AG09309 (cell line): ENCODE results near the gene SLC6A1.

Experiments
- DNase-seq: peaks from one replicate; pipeline ENCODE4 v3.0.0-alpha.2; 2010; ENCODE audit warnings: low read depth
- H3K4me3 ChIP-seq: 2 replicates; pipeline ENCODE4 v1.5.1; 2011; ENCODE audit warnings: mild to moderate bottlenecking, low read depth, low read length, moderate library complexity; ENCODE audit not compliant: control insufficient read depth
- CTCF ChIP-seq: IDR thresholded peaks from 2 replicates; pipeline ENCODE4 v1.5.1; 2011; ENCODE audit warnings: mild to moderate bottlenecking, low read depth, low read length, inconsistent platforms; ENCODE audit not compliant: insufficient read depth, control insufficient read depth; ENCODE audit errors: missing control alignments

The SLC6A1 gene

GRCh38 chr3:10956986-10957385 is 35.6 kb upstream of the SLC6A1 start:
- no peak overlapping the region for H3K4me3 ChIP-seq
- no peak for TF ChIP-seq CTCF
- DNase-seq: no peak

GRCh38 chr3:10957976-10958749 is 34.4 kb upstream of the SLC6A1 start:
- no peak for TF ChIP-seq CTCF
- no peak overlapping the region for H3K4me3 ChIP-seq
- DNase-seq: no peak

DNA sequence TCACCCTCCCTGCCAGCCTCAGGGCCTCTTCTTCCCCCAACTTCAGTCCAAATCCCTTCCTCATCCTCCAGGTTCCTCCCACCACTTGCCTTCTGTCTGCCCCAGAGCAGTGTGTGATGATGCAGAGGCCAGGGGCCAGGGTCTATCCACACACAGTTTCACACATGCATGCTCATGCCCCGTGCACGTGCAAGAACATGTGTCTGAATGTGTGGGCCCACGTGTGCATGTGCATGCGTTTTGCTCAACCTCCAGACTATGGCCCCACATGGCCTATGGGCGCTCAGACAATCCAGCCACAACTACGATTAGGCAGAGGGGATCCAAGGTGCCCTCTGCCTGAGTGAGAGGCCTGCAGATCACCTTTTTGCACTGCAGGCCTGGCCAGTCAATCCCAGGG is 32.3 kb upstream of the SLC6A1 start:
- no peak for TF ChIP-seq CTCF
- DNase-seq: no peak
- H3K4me3 ChIP-seq: no peak overlapping the region

DNA sequence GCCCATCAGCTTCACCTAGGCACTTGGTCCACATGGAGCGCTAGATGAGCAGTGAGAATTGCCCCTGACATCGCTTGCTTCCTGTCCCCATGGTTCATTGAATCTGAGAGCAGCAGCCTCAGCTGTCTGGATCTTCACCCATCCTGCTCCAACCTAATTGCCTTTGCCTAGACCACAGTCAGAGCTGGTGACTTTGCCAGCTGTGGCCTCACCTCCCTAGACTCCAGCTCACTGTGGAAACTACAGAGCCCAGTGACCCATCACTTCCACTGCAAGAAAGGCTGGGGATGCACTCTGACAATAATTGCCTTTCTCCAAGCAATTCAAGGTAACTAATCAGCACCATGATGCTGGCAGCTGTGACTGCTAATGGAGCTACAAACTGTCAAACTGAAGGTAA is 30.6 kb upstream of the SLC6A1 start:
- H3K4me3 ChIP-seq: no peak overlapping the region
- no peak for DNase-seq
- TF ChIP-seq CTCF: no peak

DNA sequence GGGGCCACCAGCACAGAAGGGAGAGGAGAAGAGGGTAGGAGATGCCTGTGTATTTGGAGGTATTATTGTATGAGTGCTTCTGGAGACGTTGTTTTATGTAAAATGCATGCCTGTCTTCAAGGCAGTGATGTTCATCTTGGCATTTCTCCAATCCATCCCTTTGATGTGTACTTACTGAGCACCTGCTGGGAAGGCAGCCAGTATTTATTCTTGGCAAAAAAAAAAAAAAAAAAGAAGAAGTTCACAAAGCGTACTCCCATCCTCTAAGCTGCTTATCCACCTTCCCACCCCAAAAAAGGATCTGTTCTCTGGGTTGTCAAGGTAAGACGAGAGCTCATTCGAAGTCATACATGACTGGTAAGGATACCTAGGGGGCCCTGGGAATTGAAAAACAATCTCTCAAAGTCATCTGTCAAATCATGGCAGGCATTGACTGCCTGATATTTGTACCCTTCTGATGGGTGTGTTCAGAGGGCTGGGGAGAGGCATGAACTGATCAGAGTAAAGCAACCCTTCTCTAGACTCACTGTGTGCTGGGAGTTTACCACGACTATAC is 30.0 kb upstream of the SLC6A1 start:
- DNase-seq: no peak
- H3K4me3 ChIP-seq: no peak overlapping the region
- no peak for TF ChIP-seq CTCF

- no peak overlapping the region for H3K4me3 ChIP-seq
- TF ChIP-seq CTCF: no peak
- DNase-seq: no peak
Measured at GRCh38 chr3:10964537-10965167, 27.9 kb upstream of the SLC6A1 start.
